Limb (tissue), 2 donors: ENCODE results near the gene LCLAT1.
"Not testable (repeated sequence)": the region's sequence is repeated elsewhere in the genome, so short reads cannot be mapped to it uniquely, and the experiment has no call there.

Experiments used
- DNase-seq, 2 donors: peaks; one replicate each; pipeline ENCODE4 v3.0.0-alpha.2; 2016; ENCODE audit errors: extremely low spot score in 2 of 2

The LCLAT1 gene

DNA sequence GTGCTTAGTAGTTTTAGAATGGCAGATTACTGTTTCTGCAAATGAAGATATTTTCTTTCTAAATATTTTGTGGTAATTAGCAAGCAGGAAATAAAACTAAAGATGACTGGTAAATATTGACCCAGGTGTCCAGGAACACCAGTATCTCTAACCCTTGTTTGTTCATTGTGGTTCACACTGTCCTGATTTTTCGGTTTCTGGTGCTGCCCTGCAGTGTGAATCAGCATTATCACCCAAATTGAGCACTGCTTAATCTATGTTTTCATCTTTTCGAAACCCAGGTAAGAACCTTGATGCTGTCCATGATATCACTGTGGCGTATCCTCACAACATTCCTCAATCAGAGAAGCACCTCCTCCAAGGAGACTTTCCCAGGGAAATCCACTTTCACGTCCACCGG lies 192.8 kb downstream of the LCLAT1 start:
- no peak for DNase-seq

- DNase-seq, result no peak
Observed at GRCh38 chr2:30641765-30642345, 194.8 kb downstream of the LCLAT1 start.

DNA sequence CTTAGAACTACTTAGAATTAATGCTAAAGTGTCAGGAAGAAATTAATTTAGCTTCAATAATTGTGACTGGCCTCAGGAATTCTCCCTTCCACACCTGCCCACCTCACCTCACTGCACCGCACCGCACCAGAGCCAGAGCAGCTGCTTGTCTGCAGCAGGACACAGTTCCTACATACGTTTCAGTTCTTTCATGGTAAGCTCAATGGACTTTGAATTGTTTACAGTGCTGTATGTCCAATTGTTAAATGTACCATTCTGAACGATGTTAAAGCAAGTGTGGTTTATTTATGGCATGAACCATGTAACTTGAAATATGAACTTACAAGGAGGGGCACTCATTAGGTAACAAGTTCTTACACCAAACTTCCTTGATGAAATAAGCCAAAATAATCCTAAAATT lies 196.0 kb downstream of the LCLAT1 start:
- not testable (repeated sequence) for DNase-seq

DNA sequence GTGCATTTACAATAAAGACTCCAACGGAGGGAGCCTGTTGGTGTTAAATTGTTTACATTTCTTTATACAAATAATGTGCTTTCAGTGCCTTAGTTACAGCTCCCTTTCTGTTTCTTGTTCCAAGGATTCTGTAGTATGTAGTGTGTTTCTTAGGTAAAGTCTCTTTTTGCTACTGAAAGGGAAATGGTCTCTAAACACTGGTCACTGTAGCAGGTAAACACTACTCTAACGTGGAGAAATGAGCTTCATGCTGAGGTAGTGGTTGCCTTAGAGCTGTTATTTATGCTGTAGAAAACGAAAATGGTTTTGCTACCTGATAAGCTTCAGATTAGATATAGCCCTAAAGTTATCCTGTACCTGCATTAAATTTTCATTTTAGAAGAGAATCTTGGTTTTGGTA lies 196.6 kb downstream of the LCLAT1 start:
- no peak for DNase-seq

- no peak for DNase-seq
Observed at GRCh38 chr2:30645081-30645744, 198.2 kb downstream of the LCLAT1 start.

- DNase-seq, result no peak
Observed at GRCh38 chr2:30645745-30646119, 198.7 kb downstream of the LCLAT1 start.

GRCh38 chr2:30647752-30648457 lies 200.9 kb downstream of the LCLAT1 start:
- DNase-seq, result no peak

DNA sequence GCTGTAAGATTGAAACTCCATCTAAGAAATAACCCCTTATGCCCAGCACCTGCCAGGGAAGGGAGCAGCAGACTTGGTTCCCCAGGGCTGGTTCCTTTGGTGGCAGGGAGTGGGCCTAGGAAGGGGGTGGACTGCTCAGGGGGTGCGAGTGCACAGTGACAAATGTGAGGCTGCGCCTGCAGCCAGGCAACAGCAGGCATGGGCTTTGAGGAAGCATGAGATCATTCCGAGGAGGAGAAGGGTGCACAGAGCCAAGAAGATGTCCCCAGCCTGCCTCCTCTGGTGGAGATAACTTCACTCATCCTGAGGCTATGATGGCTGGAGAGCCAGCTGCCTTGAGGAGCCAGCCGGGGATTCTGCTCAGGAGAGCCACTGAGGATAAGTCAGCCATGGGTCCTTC lies 202.2 kb downstream of the LCLAT1 start:
- DNase-seq, result no peak

GRCh38 chr2:30649828-30650227 lies 202.8 kb downstream of the LCLAT1 start:
- no peak for DNase-seq

- no peak for DNase-seq
Observed at GRCh38 chr2:30652271-30652915, 205.3 kb downstream of the LCLAT1 start.

- DNase-seq, result no peak
Observed at GRCh38 chr2:30653847-30654246, 206.8 kb downstream of the LCLAT1 start.

DNA sequence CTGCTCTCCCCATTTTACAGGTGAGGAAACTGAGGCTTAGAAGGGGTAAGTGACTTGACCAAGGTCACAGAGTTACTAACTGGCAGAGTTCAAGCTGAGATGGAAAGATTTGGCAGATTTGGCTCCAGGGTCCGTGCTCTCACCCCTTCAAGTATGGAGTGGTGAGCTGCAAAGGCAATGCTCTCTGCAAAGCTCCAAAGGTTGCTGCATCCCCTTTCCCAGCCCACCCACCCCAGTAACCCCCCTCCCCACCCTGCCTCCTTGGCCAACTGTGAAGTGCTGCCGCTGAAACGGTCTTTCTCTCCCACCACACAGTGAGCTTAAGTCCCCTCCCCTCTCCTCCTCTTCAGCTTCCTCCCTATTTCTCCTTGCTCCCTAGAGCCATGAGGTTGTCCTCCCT lies 207.4 kb downstream of the LCLAT1 start:
- DNase-seq, result no peak

DNA sequence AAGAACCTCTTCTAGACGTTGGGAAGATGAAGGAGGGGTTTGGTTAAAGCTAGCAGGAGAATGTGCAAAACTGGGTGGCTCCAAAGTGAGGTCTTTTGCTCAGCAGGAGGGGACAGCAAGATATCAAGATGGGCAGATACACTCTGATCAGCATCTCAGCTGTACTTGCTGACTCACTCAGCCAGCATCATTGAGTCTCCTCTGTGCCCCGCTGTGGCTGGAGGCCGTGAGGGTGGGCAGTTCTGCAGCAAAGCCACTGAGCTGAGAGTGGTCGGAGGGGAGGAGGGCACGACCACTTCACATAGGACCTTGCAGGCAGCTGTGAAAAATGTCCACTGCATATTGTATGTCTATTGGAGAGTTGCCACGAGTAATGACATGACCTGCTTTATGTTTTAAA lies 208.2 kb downstream of the LCLAT1 start:
- no peak for DNase-seq

DNA sequence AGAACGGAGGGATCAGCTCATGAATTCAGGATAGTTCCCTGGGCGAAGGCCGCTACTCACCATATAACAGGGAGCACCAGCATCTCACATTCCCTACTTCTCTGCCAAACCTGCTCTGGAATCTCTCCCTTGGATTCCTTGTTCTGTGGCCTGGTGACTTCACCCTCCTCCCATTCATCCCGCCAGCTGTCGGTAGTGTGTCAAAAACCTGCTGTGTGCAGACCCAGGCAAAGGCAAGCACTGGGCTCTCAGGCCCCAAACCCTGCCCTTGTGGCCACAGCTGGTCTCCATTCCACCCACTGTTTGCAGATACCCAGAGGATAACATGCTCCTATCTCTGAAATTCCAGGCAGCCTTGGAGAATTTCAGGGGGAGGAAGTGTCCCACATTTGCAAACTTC lies 208.6 kb downstream of the LCLAT1 start:
- DNase-seq, result peak; percentile 44 to 45

- no peak for DNase-seq
Observed at GRCh38 chr2:30656079-30656478, 209.0 kb downstream of the LCLAT1 start.

DNA sequence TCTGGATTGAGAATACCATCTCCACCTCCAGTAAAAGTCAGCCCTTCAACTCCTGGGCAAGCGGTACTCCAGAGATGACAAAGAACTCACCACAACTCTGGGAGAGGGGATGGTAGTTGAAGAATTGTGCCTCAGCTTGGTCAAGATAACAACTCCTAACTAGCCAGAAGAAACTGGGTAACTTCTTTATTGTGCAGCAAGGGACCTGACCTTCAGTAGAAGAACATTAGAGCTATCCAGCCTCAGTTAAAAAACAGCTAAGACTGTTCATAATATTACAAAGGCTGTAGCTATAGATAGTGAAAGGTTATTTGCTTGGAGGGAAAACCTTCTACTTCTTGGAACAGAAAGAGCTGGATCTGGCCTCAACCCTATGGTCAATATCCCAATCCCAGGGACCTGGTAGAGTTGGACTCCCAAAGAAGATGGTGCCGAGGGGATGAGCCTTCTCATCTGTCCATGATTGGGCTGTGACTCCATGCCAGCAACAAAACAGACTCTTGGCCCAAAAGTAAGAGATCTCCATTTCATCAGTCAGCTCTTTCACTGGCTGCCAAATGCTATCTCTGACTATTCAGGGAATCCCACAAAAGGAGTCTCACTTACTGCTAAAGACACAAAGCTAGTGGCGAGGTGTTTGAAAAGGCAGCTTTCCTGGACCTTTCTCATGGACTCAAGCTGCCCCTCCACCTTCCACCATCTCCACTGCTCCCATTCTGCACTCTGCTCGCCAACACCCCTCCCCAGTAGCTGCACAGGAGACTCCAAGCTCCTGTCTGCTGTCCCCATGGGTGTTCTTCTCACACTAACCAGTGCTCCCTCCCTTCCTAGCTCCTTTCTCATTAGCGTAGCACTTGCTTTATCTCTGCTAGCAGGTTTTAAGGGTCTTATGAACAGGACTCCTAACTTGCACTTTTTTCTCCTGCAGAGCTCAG lies 214.4 kb downstream of the LCLAT1 start:
- DNase-seq, result no peak

GRCh38 chr2:30662268-30663131 lies 215.5 kb downstream of the LCLAT1 start:
- DNase-seq, result peak; percentile 74 to 86

DNA sequence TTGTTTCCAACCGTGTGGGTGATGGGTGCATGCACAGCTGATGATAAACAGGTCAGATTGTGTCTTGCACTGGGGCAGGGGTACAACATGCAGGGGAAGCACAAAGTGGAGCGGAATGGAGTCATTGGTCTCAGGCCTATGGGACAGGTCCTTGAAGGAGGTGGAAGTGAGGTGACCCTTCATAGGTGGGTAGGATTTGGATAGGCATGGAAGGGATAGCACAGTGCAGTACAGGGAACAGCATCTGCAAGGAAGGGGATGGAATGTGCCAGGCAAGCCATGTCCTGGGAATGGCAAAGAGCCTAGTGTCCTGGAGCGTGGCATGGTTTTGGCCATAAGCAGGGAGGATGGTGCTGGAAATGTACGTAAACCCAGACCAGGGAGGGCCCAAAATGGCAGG lies 216.3 kb downstream of the LCLAT1 start:
- DNase-seq, result no peak

- no peak for DNase-seq
Observed at GRCh38 chr2:30663806-30664205, 216.8 kb downstream of the LCLAT1 start.

GRCh38 chr2:30664761-30665358 lies 217.8 kb downstream of the LCLAT1 start:
- no peak for DNase-seq
